Cardiac fibroblast (primary cell): ENCODE results near the gene FSTL4.

ENCODE experiments used
- DNase-seq, 2 donors: peaks; one replicate each; pipeline versions ENCODE4 v3.0.0 to v3.0.0-alpha.2; 2010; ENCODE audit warnings: low read depth in 2 of 2
- H3K4me3 ChIP-seq, 2 donors: replicated peaks in 1 of 2; 1 replicate in 1 of 2; 2 replicates in 1 of 2; pipeline ENCODE4 v1.5.1; 2011; ENCODE audit warnings: low read depth in 2 of 2, low read length in 2 of 2, mild to moderate bottlenecking in 2 of 2, moderate library complexity in 1 of 2
- CTCF ChIP-seq: IDR thresholded peaks from one replicate; pipeline ENCODE4 v1.5.1; 2011; ENCODE audit warnings: low read depth, mild to moderate bottlenecking, low read length, inconsistent platforms

Gene FSTL4

GRCh38 chr5:133303298-133303697, 309.0 kb downstream of the FSTL4 start:
- no peak overlapping the region for H3K4me3 ChIP-seq
- DNase-seq: no peak
- no peak for TF ChIP-seq CTCF

GRCh38 chr5:133299728-133300127, 312.6 kb downstream of the FSTL4 start:
- no peak for TF ChIP-seq CTCF
- no peak for DNase-seq

GRCh38 chr5:133299021-133299420, 313.3 kb downstream of the FSTL4 start:
- no peak overlapping the region for H3K4me3 ChIP-seq
- no peak for TF ChIP-seq CTCF
- no peak for DNase-seq

More at GRCh38 chr5:133299728-133300127, 312.6 kb downstream of the FSTL4 start:
- no peak overlapping the region for H3K4me3 ChIP-seq

GRCh38 chr5:133298447-133298846, 313.9 kb downstream of the FSTL4 start:
- H3K4me3 ChIP-seq: no peak overlapping the region
- no peak for DNase-seq
- TF ChIP-seq CTCF: no peak

- no peak for TF ChIP-seq CTCF
- H3K4me3 ChIP-seq: no peak overlapping the region
- DNase-seq: no peak
Observed at GRCh38 chr5:133297293-133297692, 315.0 kb downstream of the FSTL4 start.

GRCh38 chr5:133296624-133297023, 315.7 kb downstream of the FSTL4 start:
- H3K4me3 ChIP-seq: no peak overlapping the region
- no peak for DNase-seq
- TF ChIP-seq CTCF: no peak

- DNase-seq: peak in 1 of 2 donors; percentile 9
- no peak overlapping the region for H3K4me3 ChIP-seq
- TF ChIP-seq CTCF: no peak
Observed at GRCh38 chr5:133295520-133295919, 316.8 kb downstream of the FSTL4 start.
